ENCODE results near the gene PHETA2. TPM values are rescaled to one million over a fixed set of nuclear protein-coding genes. Genes with fewer than 3 reads are reported as not detected.
"Not testable (repeated sequence)": the region's sequence is repeated elsewhere in the genome, so short reads cannot be mapped to it uniquely, and the experiment has no call there.

PHETA2 gene
- total RNA-seq, 1 experiment from 2014 or later, result 2.6 TPM

DNA sequence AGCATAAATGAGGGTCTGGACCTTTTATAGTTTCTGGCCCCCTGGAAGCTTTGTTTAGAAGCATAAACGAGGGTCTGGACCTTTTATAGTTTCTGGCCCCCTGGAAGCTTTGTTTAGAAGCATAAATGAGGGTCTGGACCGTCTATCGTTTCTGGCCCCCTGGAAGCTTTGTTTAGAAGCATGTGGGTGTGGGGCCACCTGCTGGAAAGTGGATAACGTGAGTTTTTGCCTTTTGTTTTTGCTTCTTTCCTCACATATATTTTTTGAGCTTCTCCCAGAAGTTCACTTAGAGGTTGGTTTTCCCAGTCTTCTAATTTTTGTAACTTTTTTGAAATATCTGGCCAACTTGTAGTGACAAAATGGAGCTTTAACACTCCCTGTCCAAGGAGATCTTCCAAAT, 38.7 kb downstream of the PHETA2 start:
- not testable (repeated sequence) for H3K79me1 ChIP-seq (ENCODE audit: insufficient read depth, low read depth, low read length, poor library complexity, severe bottlenecking); H3K9me3 ChIP-seq (ENCODE audit: control insufficient read depth, low read depth, low read length); H3K18ac ChIP-seq (ENCODE audit: insufficient read length, low read depth, low read length); H2BK12ac ChIP-seq (ENCODE audit: insufficient read length, low read depth, low read length); H3K4ac ChIP-seq (ENCODE audit: low read depth, low read length); H3K4me3 Mint-ChIP-seq; H4K5ac ChIP-seq (ENCODE audit: insufficient read length, low read depth, low read length); H3K56ac ChIP-seq (ENCODE audit: insufficient read length, low read depth, low read length); H3K23me2 ChIP-seq (ENCODE audit: insufficient read length, low read depth, low read length, poor library complexity, severe bottlenecking); H2AK5ac ChIP-seq (ENCODE audit: insufficient read length, low read length); H2BK15ac ChIP-seq (ENCODE audit: low read depth, low read length); H2AFZ ChIP-seq (ENCODE audit: low read length); DNase-seq; H3K27ac Mint-ChIP-seq; H3K4me1 ChIP-seq (ENCODE audit: insufficient read depth, low read length); H2BK20ac ChIP-seq (ENCODE audit: low read depth, low read length, poor library complexity, severe bottlenecking); H3K27ac ChIP-seq (ENCODE audit: insufficient read length, low read depth, low read length); H3K79me2 ChIP-seq (ENCODE audit: insufficient read depth, low read length); H4K8ac ChIP-seq (replicated peaks; ENCODE audit: insufficient read length, low read depth, low read length); H3K14ac ChIP-seq (ENCODE audit: insufficient read depth, low read length); H3K27me3 ChIP-seq (ENCODE audit: insufficient read depth, low read length); H3K9ac ChIP-seq (ENCODE audit: extremely low read depth, insufficient read length, low read length); H3K4me2 ChIP-seq (ENCODE audit: insufficient read depth, insufficient read length, low read length); H3T11ph ChIP-seq (ENCODE audit: low read length); H4K91ac ChIP-seq (ENCODE audit: insufficient read length, low read depth, low read length); H3K23ac ChIP-seq (ENCODE audit: insufficient read length, low read depth, low read length); H2BK5ac ChIP-seq (ENCODE audit: insufficient read length, low read length); H4K20me1 ChIP-seq (ENCODE audit: control insufficient read depth, insufficient read depth, insufficient read length); H2BK120ac ChIP-seq (ENCODE audit: low read depth, low read length, poor library complexity, severe bottlenecking)
- Mint-ChIP-seq H3K36me3 (ENCODE audit: insufficient read depth in 1 of 3, low read depth in 3 of 3) (peaks cover 0 to 13% (median 10%) of the 10 kb centered on the region in 3 experiments; a peak in 5 of 7 replicates), H3K9me3 (peaks cover 17 to 23% of the 10 kb centered on the region in 2 experiments), H3K4me1 (peaks cover 7 to 10% of the 10 kb centered on the region in 2 experiments), H3K27me3 (ENCODE audit: low read depth) (peaks cover 34% of the 10 kb centered on the region)
- WGBS (ENCODE audit: extremely low coverage, insufficient read length, low lambda C conversion rate), result no CpG with 5 or more reads among the region's 4 CpGs
- TF ChIP-seq, protein P1, sequence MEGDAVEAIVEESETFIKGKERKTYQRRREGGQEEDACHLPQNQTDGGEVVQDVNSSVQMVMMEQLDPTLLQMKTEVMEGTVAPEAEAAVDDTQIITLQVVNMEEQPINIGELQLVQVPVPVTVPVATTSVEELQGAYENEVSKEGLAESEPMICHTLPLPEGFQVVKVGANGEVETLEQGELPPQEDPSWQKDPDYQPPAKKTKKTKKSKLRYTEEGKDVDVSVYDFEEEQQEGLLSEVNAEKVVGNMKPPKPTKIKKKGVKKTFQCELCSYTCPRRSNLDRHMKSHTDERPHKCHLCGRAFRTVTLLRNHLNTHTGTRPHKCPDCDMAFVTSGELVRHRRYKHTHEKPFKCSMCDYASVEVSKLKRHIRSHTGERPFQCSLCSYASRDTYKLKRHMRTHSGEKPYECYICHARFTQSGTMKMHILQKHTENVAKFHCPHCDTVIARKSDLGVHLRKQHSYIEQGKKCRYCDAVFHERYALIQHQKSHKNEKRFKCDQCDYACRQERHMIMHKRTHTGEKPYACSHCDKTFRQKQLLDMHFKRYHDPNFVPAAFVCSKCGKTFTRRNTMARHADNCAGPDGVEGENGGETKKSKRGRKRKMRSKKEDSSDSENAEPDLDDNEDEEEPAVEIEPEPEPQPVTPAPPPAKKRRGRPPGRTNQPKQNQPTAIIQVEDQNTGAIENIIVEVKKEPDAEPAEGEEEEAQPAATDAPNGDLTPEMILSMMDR (conservative IDR thresholded peaks at IDR 0.05), result peak; percentile 42; the same call in 2 of the 3 replicates

Measured in H9 (cell line).